HG02759 (cell line): ENCODE data around the gene CHSY3.

ENCODE experiments used
- ATAC-seq: cut with Tn5 transposase; IDR thresholded peaks from one replicate; pipeline ENCODE4 v1.9.1; 2021; ENCODE audit warnings: mild to moderate bottlenecking, moderate library complexity; ENCODE audit not compliant: unreplicated experiment

CHSY3 gene

GRCh38 chr5:130078661-130079060 lies 174.4 kb downstream of the CHSY3 start:
- ATAC-seq: no peak

DNA sequence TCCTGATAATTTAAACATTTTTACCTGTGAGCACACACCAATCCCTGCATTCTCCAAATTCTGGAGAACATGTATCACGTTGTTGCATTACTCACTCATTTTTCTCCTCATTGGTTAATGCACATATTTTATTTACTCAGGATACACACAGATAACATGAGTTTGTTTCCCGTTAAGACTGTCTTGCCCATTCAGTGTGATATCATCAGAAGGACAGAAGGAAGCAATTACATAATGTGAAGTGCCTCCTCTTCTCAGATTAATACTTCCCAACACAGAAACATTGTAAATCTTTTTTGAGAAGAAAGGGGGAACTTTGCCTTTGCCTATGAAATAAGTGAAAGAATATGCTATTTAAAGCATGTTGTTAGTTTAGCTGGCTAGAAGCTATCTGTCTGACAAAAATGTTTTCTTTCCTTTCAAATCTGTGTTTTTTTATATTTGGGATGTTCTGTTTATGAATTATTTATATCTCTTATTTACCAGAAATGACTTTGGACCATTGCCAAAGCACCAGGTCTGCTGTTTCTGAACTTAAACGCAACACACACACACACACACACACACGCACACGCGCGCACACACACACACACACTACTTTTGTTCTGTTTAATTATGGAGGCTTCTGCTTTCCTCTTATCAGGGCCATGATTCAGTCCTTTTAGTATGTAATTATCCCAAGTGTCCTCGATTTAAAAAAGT lies 186.5 kb downstream of the CHSY3 start:
- ATAC-seq: no peak

DNA sequence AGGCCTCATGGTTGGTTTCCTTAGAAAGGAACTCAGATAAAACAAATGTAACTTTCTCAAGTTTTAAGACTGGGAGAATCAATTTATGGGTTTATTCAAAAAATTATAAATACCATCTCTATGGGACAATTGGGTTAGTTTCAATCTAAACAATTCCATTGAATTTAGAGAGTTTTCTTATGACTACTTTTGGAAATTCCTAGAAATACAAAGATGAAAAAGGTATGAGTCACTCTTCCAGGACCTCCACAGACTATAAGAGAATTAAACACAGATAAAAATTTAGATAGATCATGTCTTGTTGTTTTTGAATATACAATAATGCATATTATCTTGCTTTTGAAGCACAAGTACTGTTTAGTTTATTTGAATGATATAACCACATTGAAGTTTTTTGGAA lies 188.7 kb downstream of the CHSY3 start:
- ATAC-seq: no peak

DNA sequence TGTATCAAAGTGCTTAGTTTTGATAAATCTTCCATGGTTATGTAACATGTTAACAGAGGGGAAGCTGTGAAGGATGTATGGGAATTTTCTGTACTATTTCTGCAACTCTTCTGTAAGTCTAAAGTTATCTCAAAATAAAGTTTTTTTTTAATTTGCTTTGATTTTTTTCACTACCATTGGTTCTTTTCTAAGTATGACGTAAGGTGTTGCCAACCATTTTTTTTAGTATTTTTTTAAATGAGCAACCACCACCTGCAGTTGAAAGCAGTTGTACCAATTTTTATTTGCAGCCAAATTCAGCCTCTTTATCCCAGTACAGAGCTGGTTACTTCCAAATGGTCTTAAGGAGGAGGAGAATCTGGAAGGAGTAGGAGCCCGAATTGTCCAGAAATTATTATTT lies 192.2 kb downstream of the CHSY3 start:
- ATAC-seq: no peak

- no peak for ATAC-seq
These were observed 194.7 kb downstream of the CHSY3 start for GRCh38 chr5:130099008-130099407.

- ATAC-seq: no peak
These were observed 198.1 kb downstream of the CHSY3 start for GRCh38 chr5:130102375-130102774.

GRCh38 chr5:130102960-130103359 lies 198.7 kb downstream of the CHSY3 start:
- ATAC-seq: no peak

DNA sequence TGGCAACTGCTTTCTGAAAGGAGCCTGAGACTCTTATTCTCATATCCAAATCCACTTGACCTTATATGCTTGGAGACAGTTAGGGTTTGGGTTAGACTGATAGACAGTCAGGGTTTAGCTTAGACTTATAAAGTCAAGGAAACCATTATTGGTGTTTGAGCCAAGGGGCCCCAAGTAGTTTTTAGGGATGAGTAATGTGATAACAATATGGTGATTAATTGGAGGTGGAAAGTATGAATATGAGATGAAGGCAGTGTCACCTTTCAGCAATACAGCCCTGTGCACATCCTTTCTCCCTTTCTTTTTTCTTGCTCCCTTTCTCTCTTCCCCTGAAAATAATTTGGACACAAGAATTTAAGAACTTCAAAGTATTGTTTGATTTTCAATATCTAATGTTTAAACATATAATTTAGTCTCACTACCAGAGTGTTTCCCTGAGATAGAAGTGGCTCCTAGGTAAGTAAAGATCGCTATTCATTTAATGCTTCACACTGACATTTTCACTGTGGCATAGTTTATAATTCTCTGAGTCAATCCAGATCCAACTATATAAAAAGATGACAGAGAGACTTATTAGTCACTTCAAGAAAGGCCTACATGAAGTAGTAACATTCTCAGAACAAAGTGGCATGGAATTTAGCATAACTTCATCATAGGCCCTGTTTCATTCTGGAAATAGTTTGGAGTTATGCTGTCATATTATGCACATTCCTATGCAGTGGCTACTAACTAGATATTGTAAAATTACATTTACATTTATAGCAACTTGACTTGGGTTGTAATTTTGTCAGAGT lies 200.8 kb downstream of the CHSY3 start:
- no peak for ATAC-seq

- no peak for ATAC-seq
These were observed 202.2 kb downstream of the CHSY3 start for GRCh38 chr5:130106480-130106879.

GRCh38 chr5:130109152-130109551 lies 204.9 kb downstream of the CHSY3 start:
- ATAC-seq: peak; percentile 65

DNA sequence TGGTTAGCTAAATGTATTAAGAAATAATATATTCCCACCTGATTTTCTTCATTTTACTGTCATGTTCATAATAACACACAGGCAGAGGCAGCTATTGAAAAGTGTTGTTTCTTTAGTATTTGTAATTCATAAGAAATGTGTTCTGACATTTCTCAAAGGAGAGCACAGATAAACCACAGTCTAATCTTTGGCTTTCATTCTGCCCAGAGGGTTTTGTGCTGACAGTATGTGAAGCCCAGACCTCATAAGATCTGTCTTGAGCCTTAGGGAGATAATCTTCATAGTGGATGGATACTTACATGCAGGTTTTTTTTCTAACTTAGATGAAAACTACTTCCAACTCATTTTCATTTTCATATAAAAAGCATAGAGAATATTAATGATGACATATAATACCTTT lies 206.1 kb downstream of the CHSY3 start:
- no peak for ATAC-seq

- ATAC-seq: no peak
These were observed 207.5 kb downstream of the CHSY3 start for GRCh38 chr5:130111746-130112145.

DNA sequence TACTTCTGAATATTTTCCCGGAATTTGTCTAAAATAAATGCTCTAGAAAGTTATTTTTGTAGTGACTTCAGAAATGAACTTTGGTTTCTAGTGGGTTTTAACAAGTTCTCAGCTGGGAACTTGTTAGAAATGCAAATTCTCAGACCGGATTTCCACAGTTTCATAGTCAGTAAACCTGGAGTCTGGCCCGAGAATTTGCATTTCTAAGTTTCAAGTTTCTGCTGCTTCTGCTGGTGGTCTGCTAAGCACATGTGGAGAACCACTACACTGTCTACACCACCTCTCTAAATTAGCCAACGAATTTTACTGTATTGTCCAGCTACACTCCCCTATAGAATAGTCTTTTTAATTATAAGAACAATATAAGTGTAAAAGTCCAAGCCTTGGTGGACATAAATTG lies 208.0 kb downstream of the CHSY3 start:
- peak; percentile 65 for ATAC-seq

- no peak for ATAC-seq
These were observed 211.4 kb downstream of the CHSY3 start for GRCh38 chr5:130115686-130116085.

DNA sequence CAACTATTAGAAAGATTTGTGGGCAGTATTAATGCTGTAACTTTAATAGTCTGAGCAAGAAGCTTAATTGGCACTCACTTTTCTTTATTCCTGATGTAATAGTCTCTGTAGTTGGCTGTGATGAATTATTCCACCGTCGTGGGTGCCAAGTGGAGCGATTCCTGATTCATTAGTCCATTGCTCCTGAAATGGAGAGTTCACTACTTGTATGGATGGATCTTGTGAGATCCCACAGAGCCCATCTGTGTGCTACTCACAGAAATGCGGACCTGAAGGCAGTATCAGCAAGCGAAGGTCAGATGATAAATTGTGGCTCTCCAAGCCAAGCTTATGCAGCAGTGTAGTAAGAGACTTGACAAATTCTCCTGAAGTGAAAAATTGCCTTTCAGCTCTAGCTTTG lies 212.2 kb downstream of the CHSY3 start:
- no peak for ATAC-seq

GRCh38 chr5:130116972-130117371 lies 212.7 kb downstream of the CHSY3 start:
- no peak for ATAC-seq

- ATAC-seq: no peak
These were observed 222.5 kb downstream of the CHSY3 start for GRCh38 chr5:130126746-130127145.

- no peak for ATAC-seq
These were observed 231.2 kb downstream of the CHSY3 start for GRCh38 chr5:130135506-130135905.

GRCh38 chr5:130136300-130136699 lies 232.0 kb downstream of the CHSY3 start:
- no peak for ATAC-seq

DNA sequence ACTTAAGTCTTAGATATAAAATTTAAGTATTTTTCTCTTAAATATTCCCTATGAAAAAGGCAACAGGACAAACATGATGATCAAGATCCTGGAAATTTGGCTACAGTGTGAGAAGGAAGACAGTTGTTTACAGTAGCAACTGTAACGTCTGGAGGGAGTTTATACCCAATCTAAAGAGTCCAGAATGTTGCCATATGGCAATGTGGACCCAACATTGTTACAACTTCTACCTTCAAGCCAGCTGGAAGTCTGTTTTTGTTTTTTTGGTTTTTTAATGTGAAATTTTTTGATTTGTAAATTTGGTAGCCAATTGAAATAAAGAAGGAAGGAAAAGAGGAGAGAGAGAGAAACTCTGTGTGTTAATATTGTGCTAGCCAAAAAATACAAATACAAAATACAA lies 233.4 kb downstream of the CHSY3 start:
- ATAC-seq: no peak

DNA sequence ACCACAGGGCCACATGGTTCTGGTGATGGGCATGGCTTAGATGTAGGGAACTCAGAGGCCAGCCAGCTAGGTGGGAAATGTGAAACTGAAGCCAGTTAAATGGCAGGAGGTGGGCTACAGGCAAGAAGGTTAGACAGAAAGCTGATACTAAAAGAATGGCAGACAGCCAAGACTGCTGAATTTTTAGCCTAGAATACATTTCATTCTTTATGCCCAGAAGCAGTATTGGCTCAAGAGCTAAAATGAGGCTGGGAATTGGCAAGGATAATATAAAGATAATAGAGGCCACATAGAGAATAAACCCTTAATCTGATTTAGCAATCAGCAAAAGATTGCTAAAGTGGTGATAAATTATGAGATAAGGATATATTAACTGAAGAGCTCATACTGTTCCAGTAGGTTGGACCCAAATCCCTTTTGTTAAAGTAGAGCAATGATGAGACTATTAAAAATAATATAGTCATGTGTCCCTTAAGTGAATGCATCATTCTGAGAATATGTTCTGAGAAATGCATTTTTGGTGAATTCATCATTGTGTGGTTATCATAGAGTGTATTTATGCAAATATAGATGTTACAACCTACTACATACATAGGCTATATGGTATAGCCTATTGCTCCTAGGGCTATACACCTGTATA lies 234.3 kb downstream of the CHSY3 start:
- ATAC-seq: no peak
